Progenitor cell of endocrine pancreas (in vitro differentiated cells): Measurements from ENCODE around the gene SRPK2. TPM values are rescaled to one million over a fixed set of nuclear protein-coding genes. Genes with fewer than 3 reads are reported as not detected.
"Not testable (repeated sequence)": the region's sequence is repeated elsewhere in the genome, so short reads cannot be mapped to it uniquely, and the experiment has no call there.

Experiments used
- DNase-seq: peaks from one replicate; pipeline ENCODE4 v3.0.0; 2021; ENCODE audit warnings: low spot score; ENCODE audit not compliant: unreplicated experiment
- H3K27ac Mint-ChIP-seq: 2 replicates; pipeline ENCODE4 v1.8.0; 2021; ENCODE audit warnings: mild to moderate bottlenecking, moderate library complexity, mixed read lengths
- H3K27me3 Mint-ChIP-seq: 2 replicates; pipeline ENCODE4 v1.8.0; 2021; ENCODE audit warnings: mixed read lengths
- H3K36me3 Mint-ChIP-seq: 2 replicates; pipeline ENCODE4 v1.8.0; 2022; ENCODE audit warnings: mixed read lengths; ENCODE audit not compliant: insufficient read depth
- H3K4me1 Mint-ChIP-seq: 2 replicates; pipeline ENCODE4 v1.8.0; 2021; ENCODE audit warnings: low read depth, mixed read lengths
- H3K4me3 Mint-ChIP-seq: 2 replicates; pipeline ENCODE4 v1.8.0; 2021; ENCODE audit warnings: low read depth, mild to moderate bottlenecking, moderate library complexity, mixed read lengths
- H3K9me3 Mint-ChIP-seq: 2 replicates; pipeline ENCODE4 v1.8.0; 2021; ENCODE audit warnings: low read depth, mixed read lengths
- total RNA-seq: library from RNA; stranded (reverse); gene quantifications from 2 replicates; pipeline ENCODE4 v1.2.1, GENCODE V29; 2021
- TF ChIP-seq, protein P1 (sequence below): fragments of 200-600 bp; sonication (generic); IDR thresholded peaks from one replicate; pipeline ENCODE4 v1.5.0; 2021; ENCODE audit warnings: antibody characterized with exemption, mild to moderate bottlenecking; ENCODE audit not compliant: unreplicated experiment

Gene SRPK2
- total RNA-seq, 1 donor from 2014 or later, result 78.8 TPM

DNA sequence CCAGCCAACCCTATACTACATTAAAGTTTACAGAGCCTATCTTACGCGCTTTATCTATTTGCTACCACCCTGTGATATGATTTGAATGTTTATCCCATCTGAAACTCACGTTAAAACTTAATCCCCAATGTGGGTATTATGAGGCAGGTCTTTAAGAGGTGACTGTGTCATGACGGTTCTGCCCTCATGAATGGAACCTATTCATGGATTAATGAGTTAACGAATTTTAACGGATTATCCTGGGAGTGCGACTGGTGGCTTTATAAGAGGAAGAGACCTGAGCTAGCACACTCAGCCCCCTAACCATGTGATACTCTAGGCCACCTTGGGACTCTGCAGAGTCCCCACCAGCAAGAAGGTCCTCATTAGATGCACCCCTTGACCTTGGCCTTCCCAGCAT, 37.8 kb downstream of the SRPK2 start:
- no peak for DNase-seq
- TF ChIP-seq, protein P1, sequence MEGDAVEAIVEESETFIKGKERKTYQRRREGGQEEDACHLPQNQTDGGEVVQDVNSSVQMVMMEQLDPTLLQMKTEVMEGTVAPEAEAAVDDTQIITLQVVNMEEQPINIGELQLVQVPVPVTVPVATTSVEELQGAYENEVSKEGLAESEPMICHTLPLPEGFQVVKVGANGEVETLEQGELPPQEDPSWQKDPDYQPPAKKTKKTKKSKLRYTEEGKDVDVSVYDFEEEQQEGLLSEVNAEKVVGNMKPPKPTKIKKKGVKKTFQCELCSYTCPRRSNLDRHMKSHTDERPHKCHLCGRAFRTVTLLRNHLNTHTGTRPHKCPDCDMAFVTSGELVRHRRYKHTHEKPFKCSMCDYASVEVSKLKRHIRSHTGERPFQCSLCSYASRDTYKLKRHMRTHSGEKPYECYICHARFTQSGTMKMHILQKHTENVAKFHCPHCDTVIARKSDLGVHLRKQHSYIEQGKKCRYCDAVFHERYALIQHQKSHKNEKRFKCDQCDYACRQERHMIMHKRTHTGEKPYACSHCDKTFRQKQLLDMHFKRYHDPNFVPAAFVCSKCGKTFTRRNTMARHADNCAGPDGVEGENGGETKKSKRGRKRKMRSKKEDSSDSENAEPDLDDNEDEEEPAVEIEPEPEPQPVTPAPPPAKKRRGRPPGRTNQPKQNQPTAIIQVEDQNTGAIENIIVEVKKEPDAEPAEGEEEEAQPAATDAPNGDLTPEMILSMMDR, result no peak
- no peak overlapping the region for H3K27ac Mint-ChIP-seq
- no peaks in the 10 kb centered on the region for H3K27me3 Mint-ChIP-seq
- peaks cover 24% of the 10 kb centered on the region for H3K4me1 Mint-ChIP-seq
- H3K36me3 Mint-ChIP-seq, result no peaks in the 10 kb centered on the region
- no peaks in the 10 kb centered on the region for H3K9me3 Mint-ChIP-seq
- no peak overlapping the region for H3K4me3 Mint-ChIP-seq

DNA sequence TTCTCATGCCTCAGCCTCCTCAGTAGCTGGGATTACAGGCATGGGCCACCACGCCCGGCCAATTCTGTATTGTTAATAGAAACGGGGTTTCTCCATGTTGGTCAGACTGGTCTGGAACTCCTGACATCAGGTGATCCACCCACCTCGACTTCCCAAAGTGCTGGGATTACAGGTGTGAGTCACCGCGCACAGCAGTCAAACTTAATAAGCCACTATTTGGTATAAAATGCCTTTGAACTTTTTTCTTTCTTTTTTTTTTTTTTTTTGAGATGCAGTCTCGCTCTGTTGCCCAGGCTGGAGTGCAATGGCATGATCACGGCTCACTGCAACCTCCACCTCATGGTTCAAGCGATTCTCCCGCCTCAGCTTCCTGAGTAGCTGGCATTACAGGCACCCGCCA, 40.5 kb downstream of the SRPK2 start:
- not testable (repeated sequence) for DNase-seq, H3K27ac Mint-ChIP-seq, H3K36me3 Mint-ChIP-seq

DNA sequence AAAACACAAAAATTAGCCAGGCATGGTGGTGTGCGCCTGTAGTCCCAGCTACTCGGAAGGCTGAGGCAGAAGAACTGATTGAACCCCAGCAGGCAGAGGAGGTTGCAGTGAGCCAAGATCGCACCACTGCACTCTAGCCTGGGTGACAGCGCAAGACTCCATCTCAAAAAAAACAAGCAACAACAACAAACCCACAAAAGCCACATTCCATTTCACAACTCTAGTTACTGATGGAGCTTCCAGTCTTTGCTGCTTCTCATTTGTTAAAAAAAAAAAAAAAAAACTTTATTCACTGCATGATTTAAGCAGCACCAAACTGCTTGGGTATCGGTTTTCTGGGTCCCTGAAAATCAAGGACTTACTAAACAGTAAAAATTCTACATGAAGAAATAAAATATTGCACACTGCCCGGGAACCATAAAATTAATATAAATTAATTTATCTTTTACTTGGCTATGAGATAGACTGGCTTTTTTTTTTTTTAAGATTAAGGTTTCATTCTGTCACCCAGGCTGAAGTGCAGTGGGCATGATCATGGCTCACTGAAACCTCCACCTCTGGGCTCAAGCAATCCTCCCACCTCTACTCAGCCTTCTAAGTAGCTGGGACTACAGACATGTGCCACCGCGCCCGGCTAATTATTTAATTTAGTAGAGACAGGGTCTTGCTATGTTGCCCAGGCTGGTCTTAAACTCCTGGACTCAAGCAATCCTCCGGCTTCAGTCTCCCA, 42.0 kb downstream of the SRPK2 start:
- H3K9me3 Mint-ChIP-seq, result no peaks in the 10 kb centered on the region
- H3K27ac Mint-ChIP-seq, result peak overlapping the region; percentile 74
- TF ChIP-seq, protein P1, result no peak
- DNase-seq, result no peak
- H3K4me1 Mint-ChIP-seq, result peaks cover 22% of the 10 kb centered on the region
- no peak overlapping the region for H3K4me3 Mint-ChIP-seq
- H3K27me3 Mint-ChIP-seq, result no peaks in the 10 kb centered on the region
- no peaks in the 10 kb centered on the region for H3K36me3 Mint-ChIP-seq

More for the DNA sequence above, 40.5 kb downstream of the SRPK2 start:
- H3K4me1 Mint-ChIP-seq, result peaks cover 20% of the 10 kb centered on the region
- not testable (repeated sequence) for H3K9me3 Mint-ChIP-seq, H3K27me3 Mint-ChIP-seq, H3K4me3 Mint-ChIP-seq

DNA sequence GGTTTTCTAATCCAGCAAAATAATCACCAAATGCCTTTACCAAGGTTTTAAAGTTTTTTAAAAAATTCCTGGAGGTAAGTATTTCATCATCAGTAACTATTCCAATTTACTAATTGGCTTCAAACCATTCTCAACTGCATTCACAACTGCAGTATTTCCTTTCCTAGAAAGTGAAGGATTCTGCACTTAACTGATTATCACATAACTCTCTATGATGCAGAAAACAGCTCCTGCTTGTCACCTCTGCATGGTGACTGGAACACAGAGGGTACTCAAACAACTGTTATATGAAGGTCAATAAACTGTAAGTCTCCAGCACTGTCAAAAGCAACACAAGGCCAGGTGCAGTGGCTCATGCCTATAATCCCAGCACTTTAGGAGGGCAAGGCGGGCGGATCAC, 42.6 kb downstream of the SRPK2 start:
- TF ChIP-seq, protein P1, result no peak
- H3K4me1 Mint-ChIP-seq, result peaks cover 22% of the 10 kb centered on the region
- no peaks in the 10 kb centered on the region for H3K36me3 Mint-ChIP-seq
- DNase-seq, result no peak
- H3K9me3 Mint-ChIP-seq, result no peaks in the 10 kb centered on the region
- peak overlapping the region; percentile 74 for H3K27ac Mint-ChIP-seq
- no peaks in the 10 kb centered on the region for H3K27me3 Mint-ChIP-seq
- no peak overlapping the region for H3K4me3 Mint-ChIP-seq

DNA sequence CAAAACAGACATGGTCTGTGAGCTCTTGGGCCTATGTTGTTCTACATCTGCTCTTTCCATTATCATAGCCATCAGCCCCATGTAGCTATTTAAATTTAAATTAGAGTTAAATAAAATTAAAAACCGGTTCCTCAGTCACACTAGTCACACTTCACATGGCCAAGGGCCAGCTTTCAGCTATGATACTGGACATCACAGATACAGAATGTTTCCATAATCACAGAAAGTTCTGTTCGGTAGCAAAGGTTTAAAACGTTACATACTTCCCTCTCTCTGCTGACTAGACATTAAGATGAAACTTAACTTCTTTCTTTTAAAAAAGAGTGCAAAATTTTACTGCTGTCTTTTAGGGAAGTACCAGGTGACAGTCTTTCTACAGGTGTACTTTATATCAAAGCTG, 43.0 kb downstream of the SRPK2 start:
- Mint-ChIP-seq H3K4me3 (no peak overlapping the region), H3K36me3 (no peaks in the 10 kb centered on the region), H3K27ac (no peak overlapping the region), H3K4me1 (peaks cover 19% of the 10 kb centered on the region), H3K9me3 (no peaks in the 10 kb centered on the region), H3K27me3 (no peaks in the 10 kb centered on the region)
- no peak for DNase-seq
- TF ChIP-seq, protein P1, result no peak

DNA sequence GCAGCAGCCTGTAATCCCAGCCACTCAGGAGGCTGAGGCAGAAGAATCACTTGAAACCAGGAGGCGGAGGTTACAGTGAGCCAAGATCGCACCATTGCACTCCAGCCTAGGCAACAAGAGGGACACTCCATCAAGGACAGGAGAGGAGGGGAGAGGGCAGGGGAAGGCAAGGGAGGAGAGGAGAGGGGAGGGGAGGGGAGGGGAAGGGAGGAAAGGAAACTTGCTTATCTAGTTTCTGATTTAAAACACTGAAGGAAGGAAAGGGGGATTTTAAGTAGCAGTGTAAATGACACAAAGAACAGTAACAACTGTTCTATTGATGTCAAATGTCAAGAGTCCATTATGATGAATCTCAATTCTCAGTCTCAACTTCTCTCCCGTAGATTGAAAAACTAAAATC, 43.7 kb downstream of the SRPK2 start:
- Mint-ChIP-seq H3K36me3 (no peaks in the 10 kb centered on the region), H3K27me3 (no peaks in the 10 kb centered on the region), H3K4me3 (no peak overlapping the region), H3K4me1 (peaks cover 19% of the 10 kb centered on the region), H3K9me3 (no peaks in the 10 kb centered on the region), H3K27ac (no peak overlapping the region)
- DNase-seq, result no peak
- TF ChIP-seq, protein P1, result no peak
